T-helper 17 cell (primary cell): ENCODE results near the gene TMTC4. TPM values are rescaled to one million over a fixed set of nuclear protein-coding genes. Genes with fewer than 3 reads are reported as not detected.
A peak's percentile ranks its signal among the peaks of the same experiment; 100 is the strongest.

Experiments
- ATAC-seq: fragments of 150-1000 bp; cut with Tn5 transposase; 2 replicates; pipeline ENCODE4 v1.10.0; 2021; ENCODE audit warnings: mild to moderate bottlenecking, moderate library complexity
- DNase-seq, 3 donors: peaks; one replicate each; pipeline versions ENCODE4 v3.0.0 to v3.0.0-alpha.2; 2020 to 2021
- H3K9me3 ChIP-seq: one replicate; pipeline ENCODE4 v1.7.0; 2013; ENCODE audit warnings: low read length, mild to moderate bottlenecking; ENCODE audit not compliant: control insufficient read depth, poor library complexity, severe bottlenecking
- H3K27ac Mint-ChIP-seq: one replicate; pipeline ENCODE4 v1.8.0; 2022; ENCODE audit warnings: mild to moderate bottlenecking, moderate library complexity, mixed read lengths
- H3K27me3 Mint-ChIP-seq: one replicate; pipeline ENCODE4 v1.8.0; 2022; ENCODE audit warnings: mixed read lengths
- H3K36me3 Mint-ChIP-seq: one replicate; pipeline ENCODE4 v1.8.0; 2022; ENCODE audit warnings: low read depth, mixed read lengths
- H3K4me1 Mint-ChIP-seq: one replicate; pipeline ENCODE4 v1.8.0; 2022; ENCODE audit warnings: mild to moderate bottlenecking, mixed read lengths
- H3K4me3 Mint-ChIP-seq: one replicate; pipeline ENCODE4 v1.8.0; 2022; ENCODE audit warnings: mild to moderate bottlenecking, moderate library complexity, mixed read lengths
- total RNA-seq, 4 donors: library from RNA in 2 of 4; stranded (reverse) in 2 of 4; gene quantifications; one replicate each; pipeline ENCODE4 v1.2.3 and lab custom pipeline; 2022 to 2026

TMTC4 gene
- total RNA-seq, 2 donors from 2014 or later = 13.7 to 14.4 TPM

DNA sequence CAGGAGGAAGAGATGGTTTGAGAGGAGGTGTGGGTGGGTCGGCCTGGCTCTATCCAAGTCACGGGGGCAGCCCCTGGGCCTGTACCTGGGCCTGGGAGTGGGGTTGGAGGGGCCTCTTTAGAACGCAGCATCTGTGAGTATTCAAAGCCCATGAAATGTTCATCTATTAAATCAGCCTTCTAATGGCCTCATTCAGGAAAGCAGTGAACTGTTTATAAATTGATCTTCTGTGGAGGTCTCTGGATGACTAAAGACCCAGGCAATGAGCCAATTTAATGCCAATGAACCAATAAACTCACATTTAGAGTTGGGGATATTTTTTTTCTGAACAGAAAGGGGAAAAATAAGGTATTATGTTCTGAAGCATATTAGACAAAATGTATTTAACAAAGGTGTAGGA, 66.1 kb downstream of the TMTC4 start:
- no peaks in the 10 kb centered on the region for H3K27me3 Mint-ChIP-seq
- ATAC-seq = no peak
- no peak for DNase-seq
- H3K4me1 Mint-ChIP-seq = peaks cover 13% of the 10 kb centered on the region
- no peak overlapping the region for H3K4me3 Mint-ChIP-seq
- H3K36me3 Mint-ChIP-seq = peaks cover 16% of the 10 kb centered on the region
- no peaks in the 10 kb centered on the region for H3K9me3 ChIP-seq
- no peak overlapping the region for H3K27ac Mint-ChIP-seq

DNA sequence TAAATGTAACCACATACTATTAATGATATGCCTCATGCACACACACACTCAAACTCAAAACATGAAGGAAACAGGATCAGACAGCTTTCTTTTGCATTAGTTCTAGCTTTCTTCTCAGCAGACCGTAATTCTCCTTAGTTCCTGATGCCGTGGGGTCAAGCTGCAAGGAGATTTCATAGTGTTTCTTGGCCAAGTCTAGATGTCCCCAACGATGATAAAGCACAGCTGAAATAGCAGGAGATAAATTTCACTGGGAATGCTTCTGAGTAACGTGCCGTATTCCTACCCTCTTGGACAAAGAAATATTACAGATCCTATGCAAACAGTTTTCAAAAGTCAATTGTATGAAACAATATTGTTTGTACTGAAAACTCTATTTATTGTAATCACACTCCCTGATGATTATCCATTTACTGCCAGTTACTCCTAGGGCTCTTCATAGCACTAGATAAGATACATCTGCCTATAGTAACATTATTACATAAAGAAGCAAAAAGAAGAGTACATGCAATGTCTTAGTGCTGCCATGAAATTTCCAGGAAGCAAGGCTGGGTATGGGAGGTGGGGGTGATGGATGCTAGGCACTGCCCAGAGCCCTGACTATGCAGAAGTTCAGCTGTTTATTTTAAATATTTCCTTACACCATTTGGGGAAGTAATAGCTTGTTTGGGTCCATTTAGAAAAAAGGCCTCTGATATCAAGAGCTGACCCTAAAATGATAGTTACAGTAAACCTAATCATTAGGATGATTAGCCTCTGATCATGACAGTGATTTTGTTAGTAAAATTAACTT, 69.5 kb downstream of the TMTC4 start:
- DNase-seq = no peak
- H3K4me1 Mint-ChIP-seq = peaks cover 16% of the 10 kb centered on the region
- H3K36me3 Mint-ChIP-seq = peaks cover 9% of the 10 kb centered on the region
- ATAC-seq = no peak
- no peak overlapping the region for H3K4me3 Mint-ChIP-seq
- H3K9me3 ChIP-seq = no peaks in the 10 kb centered on the region
- H3K27me3 Mint-ChIP-seq = no peaks in the 10 kb centered on the region
- no peak overlapping the region for H3K27ac Mint-ChIP-seq

DNA sequence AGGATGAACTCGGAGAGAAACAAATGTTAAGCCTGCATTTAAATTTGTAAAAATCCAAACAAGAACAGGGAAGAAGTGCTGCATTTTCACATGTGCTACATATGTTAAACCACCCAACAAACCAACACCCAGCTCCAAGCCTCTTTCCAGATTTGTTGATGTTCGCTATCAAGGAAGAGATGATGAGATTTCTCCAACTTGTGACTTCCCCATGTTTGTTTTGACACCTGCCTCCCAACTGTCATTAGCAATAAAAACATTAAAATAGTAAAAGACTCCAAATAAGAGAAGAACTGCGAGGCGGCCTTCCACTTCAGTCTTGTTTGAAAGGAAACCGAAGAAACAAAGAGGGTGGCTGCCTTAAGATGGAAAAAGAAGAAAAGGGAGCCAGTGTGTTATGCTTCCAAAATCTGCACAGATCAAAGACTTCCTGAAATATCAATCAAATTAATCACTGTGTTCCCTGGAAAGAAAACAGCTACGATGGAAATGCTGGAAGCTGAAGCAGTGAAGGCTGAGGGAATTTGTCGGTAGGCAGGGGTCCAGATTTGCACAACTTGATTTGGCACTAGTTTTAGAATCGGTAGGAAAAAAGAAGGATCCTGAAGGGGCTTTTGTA, 72.0 kb downstream of the TMTC4 start:
- Mint-ChIP-seq H3K27ac (peak overlapping the region; percentile 27), H3K27me3 (no peaks in the 10 kb centered on the region), H3K4me3 (no peak overlapping the region), H3K36me3 (peaks cover 4% of the 10 kb centered on the region), H3K4me1 (peaks cover 5% of the 10 kb centered on the region)
- no peaks in the 10 kb centered on the region for H3K9me3 ChIP-seq
- DNase-seq (no peak), ATAC-seq (no peak)

DNA sequence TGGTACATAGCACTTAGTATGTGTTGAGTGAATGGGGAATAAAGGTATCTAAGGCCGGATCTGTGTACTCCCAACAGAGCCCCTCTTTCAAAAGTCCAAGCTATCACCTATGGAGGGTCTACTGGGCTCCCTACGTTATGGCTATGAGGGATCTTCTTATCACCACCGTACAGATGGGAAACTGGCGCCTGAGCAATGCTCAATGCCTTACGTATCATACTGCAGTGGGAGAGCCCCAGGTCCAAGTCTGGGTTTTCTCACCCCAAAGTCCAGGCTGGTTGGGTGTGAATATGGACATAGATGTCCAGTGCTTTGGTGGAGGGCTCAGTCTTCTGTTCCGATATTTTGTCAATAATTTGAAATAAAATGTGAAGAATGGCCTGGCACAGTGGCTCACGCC, 72.9 kb downstream of the TMTC4 start:
- Mint-ChIP-seq H3K27me3 (no peaks in the 10 kb centered on the region), H3K36me3 (peaks cover 4% of the 10 kb centered on the region), H3K27ac (peak overlapping the region; percentile 27), H3K4me3 (no peak overlapping the region), H3K4me1 (peaks cover 5% of the 10 kb centered on the region)
- DNase-seq (no peak), ATAC-seq (no peak)
- no peaks in the 10 kb centered on the region for H3K9me3 ChIP-seq

DNA sequence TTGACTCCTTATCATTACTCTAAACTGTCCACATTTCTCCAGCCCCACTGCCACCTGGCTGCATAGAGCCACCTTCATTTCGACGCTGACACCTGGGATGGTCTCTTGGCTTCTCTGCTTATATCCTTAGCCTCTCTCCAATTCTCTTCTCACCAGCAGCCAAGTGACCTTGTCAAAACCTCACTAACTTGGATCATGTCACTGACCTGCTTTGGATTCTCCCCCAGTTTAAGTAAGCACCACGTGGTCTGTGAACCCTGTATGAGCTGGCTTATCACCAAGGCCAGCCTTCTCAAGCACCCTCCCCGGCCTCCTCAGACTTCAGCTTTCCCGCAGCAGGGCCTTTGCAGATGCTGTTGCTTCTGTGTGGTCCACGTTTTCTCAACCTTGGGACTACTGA, 73.7 kb downstream of the TMTC4 start:
- peaks cover 4% of the 10 kb centered on the region for H3K36me3 Mint-ChIP-seq
- peaks cover 5% of the 10 kb centered on the region for H3K4me1 Mint-ChIP-seq
- no peaks in the 10 kb centered on the region for H3K9me3 ChIP-seq
- DNase-seq (no peak), ATAC-seq (no peak)
- H3K4me3 Mint-ChIP-seq = no peak overlapping the region
- no peak overlapping the region for H3K27ac Mint-ChIP-seq
- H3K27me3 Mint-ChIP-seq = no peaks in the 10 kb centered on the region

DNA sequence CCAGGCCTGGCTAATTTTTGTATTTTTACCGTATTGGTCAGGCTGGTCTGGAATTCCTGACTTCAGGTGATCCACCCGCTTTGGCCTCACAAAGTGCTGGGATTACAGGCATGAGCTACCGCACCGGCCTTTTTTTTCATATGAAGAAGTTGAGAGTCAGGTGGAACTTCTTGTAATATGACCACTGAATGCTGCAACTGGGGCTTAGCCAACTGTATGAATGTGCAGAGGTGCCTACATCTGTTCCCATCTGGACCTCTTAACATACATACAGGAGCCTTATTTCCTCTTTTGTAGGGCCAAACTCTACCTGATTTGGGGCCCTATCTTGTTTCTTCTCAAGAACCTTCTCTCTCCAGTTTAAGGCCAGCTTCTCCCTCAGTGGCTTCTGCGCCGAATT, 74.1 kb downstream of the TMTC4 start:
- DNase-seq = no peak
- H3K27me3 Mint-ChIP-seq = no peaks in the 10 kb centered on the region
- peaks cover 5% of the 10 kb centered on the region for H3K4me1 Mint-ChIP-seq
- no peak for ATAC-seq
- no peak overlapping the region for H3K4me3 Mint-ChIP-seq
- peaks cover 4% of the 10 kb centered on the region for H3K36me3 Mint-ChIP-seq
- H3K27ac Mint-ChIP-seq = no peak overlapping the region
- H3K9me3 ChIP-seq = no peaks in the 10 kb centered on the region

DNA sequence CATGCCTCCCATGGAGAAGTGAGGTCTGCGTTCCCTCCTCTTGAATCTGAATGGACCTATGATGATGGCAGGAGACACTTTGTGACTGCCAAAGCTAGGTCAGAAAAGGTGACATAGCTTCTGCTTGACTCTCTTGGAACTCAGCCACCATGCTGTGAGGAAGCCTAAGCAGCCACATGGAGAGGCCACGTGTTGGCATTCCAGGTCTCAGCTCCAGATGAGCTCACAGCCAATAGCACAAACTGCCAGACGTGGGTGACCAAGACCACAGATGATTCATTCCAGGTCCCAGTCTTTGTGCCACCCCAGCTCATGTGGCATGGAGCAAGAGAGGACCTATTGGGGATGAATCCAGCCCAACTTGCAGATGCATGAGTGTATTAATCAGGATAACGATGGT, 77.3 kb downstream of the TMTC4 start:
- peaks cover 3% of the 10 kb centered on the region for H3K4me1 Mint-ChIP-seq
- no peak overlapping the region for H3K4me3 Mint-ChIP-seq
- H3K27ac Mint-ChIP-seq = no peak overlapping the region
- DNase-seq (no peak), ATAC-seq (no peak)
- H3K36me3 Mint-ChIP-seq = no peaks in the 10 kb centered on the region
- no peaks in the 10 kb centered on the region for H3K9me3 ChIP-seq
- no peaks in the 10 kb centered on the region for H3K27me3 Mint-ChIP-seq

DNA sequence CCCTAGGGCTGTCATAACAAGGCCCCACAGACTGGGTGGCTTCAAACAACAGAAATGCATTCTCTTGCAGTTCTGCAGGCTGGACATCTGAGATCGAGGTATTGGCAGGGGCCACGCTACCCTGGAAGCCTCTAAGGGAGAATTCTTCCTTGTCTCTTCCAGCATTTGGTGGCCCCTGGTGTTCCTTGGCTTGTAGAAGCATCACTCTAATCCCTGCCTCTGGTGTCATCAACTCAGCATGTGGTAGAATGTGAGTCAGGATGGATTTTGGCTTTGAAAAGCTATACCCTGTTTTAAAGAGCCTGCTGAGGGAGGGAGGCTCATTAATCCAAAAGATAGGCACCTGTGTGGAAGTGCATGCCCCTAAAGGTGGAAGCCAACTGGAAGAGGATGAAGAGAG, 78.1 kb downstream of the TMTC4 start:
- Mint-ChIP-seq H3K27me3 (no peaks in the 10 kb centered on the region), H3K4me1 (peaks cover 2% of the 10 kb centered on the region), H3K27ac (no peak overlapping the region), H3K36me3 (no peaks in the 10 kb centered on the region), H3K4me3 (no peak overlapping the region)
- no peak for DNase-seq
- ATAC-seq = no peak
- no peaks in the 10 kb centered on the region for H3K9me3 ChIP-seq

DNA sequence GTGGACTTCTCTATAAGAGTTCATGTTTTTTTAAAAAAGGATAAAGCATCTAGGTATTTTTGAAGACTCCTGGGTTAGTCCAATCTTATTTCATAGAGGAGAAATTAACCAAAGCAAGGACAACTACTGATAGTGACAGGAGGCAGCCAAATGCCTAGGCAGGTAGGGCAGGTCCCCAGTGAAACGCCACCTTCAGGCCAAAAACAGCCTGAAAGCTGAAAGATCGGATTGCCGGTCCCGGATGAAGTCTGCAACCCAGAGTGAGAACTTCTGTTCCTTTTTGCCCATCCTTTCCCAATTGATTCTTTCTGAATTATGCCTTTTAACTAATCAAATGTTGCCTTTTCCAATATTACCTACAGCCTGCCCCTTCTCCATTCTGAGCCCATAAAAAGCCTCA, 79.9 kb downstream of the TMTC4 start:
- no peaks in the 10 kb centered on the region for H3K4me1 Mint-ChIP-seq
- no peak overlapping the region for H3K4me3 Mint-ChIP-seq
- ATAC-seq (no peak), DNase-seq (no peak)
- peak overlapping the region; percentile 32 for H3K27ac Mint-ChIP-seq
- no peaks in the 10 kb centered on the region for H3K27me3 Mint-ChIP-seq
- H3K36me3 Mint-ChIP-seq = no peaks in the 10 kb centered on the region
- H3K9me3 ChIP-seq = no peaks in the 10 kb centered on the region

DNA sequence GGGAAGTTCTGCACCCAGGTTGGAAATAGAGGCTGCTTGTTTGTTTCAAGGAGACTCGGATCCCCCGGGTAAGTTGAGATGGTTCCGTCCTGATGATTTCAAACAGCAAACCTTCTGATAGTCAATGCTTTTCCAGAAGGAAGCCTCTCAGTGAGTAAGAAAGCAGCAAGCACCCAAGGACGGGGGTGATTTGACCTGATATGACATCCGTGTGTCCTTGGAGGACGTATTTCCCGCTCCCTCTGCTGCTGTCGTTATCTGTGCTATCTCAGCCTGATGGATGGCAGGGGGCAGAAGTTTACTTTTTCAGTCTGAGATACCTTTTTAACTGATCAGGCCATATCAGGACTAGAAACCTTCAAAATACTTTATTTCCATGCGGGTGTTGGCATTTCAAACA, 80.3 kb downstream of the TMTC4 start:
- ATAC-seq = no peak
- Mint-ChIP-seq H3K27me3 (no peaks in the 10 kb centered on the region), H3K27ac (no peak overlapping the region), H3K4me1 (no peaks in the 10 kb centered on the region), H3K36me3 (no peaks in the 10 kb centered on the region), H3K4me3 (no peak overlapping the region)
- no peak for DNase-seq
- H3K9me3 ChIP-seq = no peaks in the 10 kb centered on the region

DNA sequence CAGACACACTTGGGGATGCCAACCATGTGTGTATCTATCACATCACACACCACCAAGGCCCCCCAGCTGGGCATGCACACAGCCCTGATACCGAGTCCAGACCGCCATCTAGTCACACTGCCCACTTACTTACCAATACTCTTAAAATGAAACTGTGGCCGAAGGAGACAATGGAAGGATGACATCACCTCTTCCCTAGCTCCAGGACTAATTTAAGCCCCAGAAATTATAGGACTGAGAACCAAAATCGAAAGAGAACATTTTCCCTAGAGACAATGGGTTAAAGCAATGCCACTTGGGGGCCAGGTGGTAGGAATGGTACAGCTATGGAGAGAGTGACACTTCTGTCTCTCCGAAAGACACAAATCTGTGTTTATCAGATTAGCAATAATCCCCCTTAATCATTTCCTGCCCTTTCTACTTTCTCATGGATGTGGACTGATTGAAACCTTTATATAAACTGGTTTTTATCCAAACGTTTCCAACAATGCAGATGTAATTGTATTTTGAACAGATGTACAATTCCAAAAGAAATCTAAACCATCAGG, 85.3 kb downstream of the TMTC4 start:
- DNase-seq (no peak), ATAC-seq (no peak)
- H3K4me1 Mint-ChIP-seq = peaks cover 26% of the 10 kb centered on the region
- no peaks in the 10 kb centered on the region for H3K9me3 ChIP-seq
- peak overlapping the region; percentile 91 for H3K27ac Mint-ChIP-seq
- peak overlapping the region; percentile 89 for H3K4me3 Mint-ChIP-seq
- no peaks in the 10 kb centered on the region for H3K27me3 Mint-ChIP-seq
- no peaks in the 10 kb centered on the region for H3K36me3 Mint-ChIP-seq

DNA sequence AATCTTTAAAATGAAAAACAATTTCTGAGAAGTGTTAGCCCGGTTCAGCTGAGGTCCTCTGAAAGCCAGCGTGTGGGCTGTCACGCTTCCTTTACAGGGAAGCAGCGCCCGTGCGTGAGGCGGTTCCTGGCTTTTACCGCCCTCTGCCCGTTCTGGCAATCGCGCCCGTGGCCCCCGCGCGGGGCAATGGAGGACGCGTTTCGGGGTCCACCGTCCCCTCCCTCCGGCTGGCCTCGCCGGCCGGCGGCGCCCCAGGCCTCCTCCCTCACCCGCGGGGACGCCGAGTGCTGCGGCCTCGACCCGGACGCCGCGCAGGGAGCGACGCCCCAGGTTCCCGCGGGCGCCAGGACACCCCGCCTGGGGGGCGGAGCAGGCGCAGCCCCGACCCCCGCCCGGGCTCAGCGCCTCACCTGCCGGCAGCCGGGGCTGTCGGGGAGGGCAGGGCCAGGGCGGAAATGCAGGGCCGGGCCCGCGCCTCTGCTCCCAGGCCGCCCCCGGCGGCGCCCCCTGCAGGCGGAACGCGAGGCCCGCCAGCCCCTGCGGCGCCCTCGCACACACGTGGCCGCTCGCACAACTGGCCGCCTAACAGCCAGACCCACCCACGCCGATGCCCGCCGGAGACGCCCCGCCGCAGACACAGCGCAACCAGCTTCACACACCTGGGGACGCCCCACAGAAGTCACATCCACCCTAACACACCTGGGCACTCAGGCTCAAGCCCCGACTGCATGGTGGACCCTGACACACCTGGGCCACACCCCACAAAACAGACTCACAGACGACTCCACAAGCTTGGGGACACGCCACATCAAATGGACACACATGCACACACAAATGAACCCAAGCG, 86.0 kb downstream of the TMTC4 start, which contains the start of gene GGACT:
Gene GGACT (minus strand): TSS at position 459 of the 847 bp plus-strand sequence. CDS start 56,198 bp downstream, outside the sequence.
- ATAC-seq = peak; percentile 96
- H3K4me1 Mint-ChIP-seq = peaks cover 30% of the 10 kb centered on the region
- H3K27me3 Mint-ChIP-seq = no peaks in the 10 kb centered on the region

DNA sequence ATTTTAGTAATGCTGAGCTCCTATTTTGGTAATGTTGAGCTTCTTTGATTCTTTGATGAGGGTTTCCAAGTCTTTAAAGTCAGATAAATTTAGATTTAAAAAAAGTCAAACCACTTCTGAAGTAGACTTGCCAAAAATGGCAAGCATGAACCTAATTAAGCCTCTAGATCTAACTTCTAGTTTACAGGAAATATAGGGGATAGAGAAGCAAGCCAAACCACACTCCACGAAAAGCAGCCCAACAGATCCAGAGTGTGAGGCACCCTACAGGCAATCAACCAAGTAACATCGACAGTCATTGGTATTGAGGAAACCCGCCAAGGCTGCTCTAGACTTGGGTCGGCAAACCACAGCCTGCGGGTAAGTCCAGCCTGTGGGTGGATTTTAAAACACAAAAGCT, 89.7 kb downstream of the TMTC4 start:
- H3K36me3 Mint-ChIP-seq = peaks cover 3% of the 10 kb centered on the region
- no peaks in the 10 kb centered on the region for H3K9me3 ChIP-seq
- no peak for DNase-seq
- H3K27me3 Mint-ChIP-seq = no peaks in the 10 kb centered on the region
- peaks cover 40% of the 10 kb centered on the region for H3K4me1 Mint-ChIP-seq
- no peak for ATAC-seq
- H3K27ac Mint-ChIP-seq = peak overlapping the region; percentile 91
- no peak overlapping the region for H3K4me3 Mint-ChIP-seq

More for the DNA sequence above, 86.0 kb downstream of the TMTC4 start, which contains the start of gene GGACT:
- DNase-seq = peak; percentile 80 to 89 (median 83)
- H3K27ac Mint-ChIP-seq = peak within 1 kb of the TSS; percentile 91
- peak within 1 kb of the TSS; percentile 89 for H3K4me3 Mint-ChIP-seq
- no peaks in the 10 kb centered on the region for H3K36me3 Mint-ChIP-seq
- H3K9me3 ChIP-seq = no peaks in the 10 kb centered on the region
